HG03432 (cell line): ENCODE data around the gene S1PR4.
"Not testable (repeated sequence)": the region's sequence is repeated elsewhere in the genome, so short reads cannot be mapped to it uniquely, and the experiment has no call there.

Source experiments
- ATAC-seq: cut with Tn5 transposase; IDR thresholded peaks from one replicate; pipeline ENCODE4 v1.9.1; 2021; ENCODE audit warnings: mild to moderate bottlenecking, moderate library complexity; ENCODE audit not compliant: unreplicated experiment

S1PR4 gene

DNA sequence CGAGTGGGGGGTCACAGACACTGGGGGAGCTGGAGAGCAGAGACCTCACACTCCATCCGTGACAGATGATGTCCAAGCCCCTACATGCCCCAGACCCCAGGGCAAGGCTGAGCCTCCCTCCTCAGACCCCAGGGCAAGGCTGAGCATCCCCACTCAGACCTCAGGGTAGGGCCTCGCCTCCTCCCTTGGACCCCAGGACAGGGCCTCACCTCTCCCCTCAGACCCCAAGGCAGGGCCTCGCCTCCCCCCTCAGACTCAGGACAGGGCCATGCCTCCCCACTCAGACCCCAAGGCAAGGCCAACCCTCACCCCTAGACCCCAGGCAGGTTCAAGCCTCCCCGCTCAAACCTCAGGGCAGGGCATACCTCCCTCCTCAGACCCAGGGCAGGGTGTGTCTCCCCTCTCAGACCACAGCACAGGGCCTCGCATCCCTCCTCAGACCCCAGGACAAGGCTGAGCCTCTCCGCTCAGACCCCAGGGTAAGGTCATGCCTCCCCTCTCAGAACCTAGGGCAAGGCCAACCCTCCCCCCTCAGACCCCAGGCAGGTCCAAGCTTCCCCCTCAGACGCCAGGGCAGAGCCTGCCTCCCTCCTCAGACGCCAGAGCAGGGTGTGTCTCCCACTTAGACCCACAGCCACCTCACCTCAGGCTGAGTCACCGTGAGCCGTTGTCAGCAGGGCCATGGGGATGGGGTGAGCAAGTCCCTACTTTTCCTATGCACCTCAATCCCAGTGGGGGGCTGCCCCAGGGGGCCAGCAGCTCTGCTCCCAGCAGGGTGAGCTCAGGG, 1.7 kb upstream of the S1PR4 start:
- ATAC-seq: no peak

- peak; percentile 18 for ATAC-seq
These were observed 587 bp downstream of the S1PR4 start for GRCh38 chr19:3178973-3179738.

GRCh38 chr19:3179739-3180293, 1.2 kb downstream of the S1PR4 start:
- no peak for ATAC-seq

DNA sequence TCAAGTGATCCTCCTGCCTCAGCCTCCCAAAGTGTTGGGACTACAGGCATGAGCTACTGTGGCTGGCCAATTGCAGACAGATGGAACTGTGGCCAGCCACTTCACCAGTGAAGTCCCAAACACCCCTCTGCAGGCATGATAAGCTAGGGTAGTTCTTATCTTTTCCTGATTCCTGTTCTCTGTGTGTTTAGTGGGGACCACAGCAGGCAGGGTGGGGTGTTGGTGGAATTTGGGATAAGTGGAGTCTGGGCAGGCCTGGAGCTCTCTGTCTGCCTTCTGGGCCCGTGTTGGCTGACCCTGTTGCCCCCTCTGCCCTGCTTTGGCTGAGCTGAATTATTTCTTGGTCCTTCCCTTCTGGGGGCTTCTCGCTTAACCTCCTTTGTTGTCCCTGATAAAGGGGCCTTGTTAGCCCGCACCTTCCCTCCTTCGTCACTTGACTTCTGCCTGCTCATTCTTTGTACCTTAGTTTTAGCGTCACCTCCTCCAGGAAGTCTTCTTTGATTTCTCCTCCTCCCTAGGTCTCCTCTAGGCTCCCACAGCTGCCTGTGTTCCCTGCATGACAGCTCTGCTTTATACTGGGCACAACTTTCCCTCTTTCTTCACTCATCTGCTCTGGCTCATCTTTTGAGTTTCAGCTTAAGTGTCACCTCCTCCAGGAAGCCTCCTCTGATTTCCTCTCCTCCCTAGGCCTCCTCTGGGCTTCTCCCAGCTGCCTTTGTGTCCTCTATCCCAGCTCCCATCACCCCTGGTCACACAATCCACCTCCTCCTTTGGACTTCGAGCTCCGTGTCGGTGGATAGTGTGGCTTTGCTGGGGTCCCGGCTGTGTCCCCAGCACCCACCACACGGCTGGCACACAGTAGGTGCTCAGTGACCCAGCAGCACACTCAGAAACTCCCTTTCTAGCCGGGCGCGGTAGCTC, 5.4 kb downstream of the S1PR4 start:
- no peak for ATAC-seq

GRCh38 chr19:3184847-3185460, 6.4 kb downstream of the S1PR4 start:
- ATAC-seq: peak; percentile 18

DNA sequence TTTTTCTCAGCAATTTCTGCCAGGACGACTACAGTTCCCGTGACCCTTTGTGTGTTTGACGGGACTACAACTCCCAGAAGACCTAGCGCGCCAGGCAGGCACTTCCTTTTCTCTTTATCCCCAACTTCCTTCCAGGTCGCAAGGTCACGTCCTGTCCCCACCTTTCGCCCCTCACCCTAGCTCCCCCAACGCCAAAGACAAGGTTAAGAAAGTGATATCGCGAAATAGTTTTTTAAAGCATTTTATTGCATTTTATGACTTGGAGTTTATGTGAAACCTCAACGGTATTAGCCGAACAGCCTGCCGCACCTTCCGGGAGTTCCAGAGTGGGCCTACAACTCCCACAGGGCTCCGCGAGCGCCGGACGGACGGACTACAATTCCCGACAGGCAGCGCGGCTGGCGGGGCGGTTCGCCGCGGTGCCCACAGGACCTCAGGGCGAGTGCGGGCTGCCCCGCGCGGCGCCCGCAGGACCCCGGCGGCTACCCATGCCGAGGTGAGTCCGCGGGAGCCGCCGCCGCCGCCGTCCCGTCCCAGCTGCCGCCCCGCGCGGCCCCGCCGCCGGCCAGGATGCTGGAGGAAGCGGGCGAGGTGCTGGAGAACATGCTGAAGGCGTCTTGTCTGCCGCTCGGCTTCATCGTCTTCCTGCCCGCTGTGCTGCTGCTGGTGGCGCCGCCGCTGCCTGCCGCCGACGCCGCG, 7.0 kb downstream of the S1PR4 start, which contains the start of gene NCLN:
Gene NCLN (plus strand): TSS at position 470 of the 699 bp plus-strand sequence. CDS start 101 bp downstream, at position 571.
- ATAC-seq: peak; percentile 79

- ATAC-seq: peak; percentile 36
These were observed 7.7 kb downstream of the S1PR4 start for GRCh38 chr19:3186160-3186688.

DNA sequence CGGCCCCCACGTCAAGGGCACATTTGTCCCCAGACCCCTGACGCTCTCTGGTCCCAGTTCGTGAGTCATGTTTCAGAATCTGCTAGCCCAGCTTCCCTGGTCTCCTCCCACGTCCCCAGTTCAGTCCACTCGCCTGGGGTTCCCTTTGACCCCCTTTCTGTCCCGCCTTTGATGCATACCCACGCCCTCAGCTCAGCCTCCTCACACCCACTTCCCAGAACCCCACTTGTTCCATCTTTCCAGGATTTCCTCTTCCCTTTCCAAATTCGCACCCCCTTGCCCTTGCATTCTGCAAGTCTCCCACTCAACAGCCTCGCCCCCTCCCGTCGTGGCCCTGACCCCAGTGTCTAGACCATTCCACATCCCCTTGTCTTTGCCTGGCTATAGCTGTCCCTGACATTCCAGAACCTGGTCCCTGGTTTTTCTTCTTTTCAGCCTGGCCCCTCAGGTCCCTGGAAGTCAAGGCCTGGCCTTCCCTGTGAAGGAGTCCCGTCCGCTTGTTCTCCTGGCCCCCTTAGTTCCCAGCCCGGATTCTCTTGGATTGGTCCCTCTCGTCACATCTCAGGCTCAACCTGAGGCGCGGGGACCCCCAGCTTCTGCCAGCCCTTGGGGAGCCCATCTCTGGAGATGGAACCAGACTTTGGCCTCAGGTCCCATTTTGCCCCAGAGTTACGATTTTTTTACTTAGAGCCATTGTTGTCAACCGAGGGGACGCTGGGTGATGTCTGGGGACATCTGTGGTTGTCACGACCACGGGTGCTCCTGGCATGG, 8.5 kb downstream of the S1PR4 start:
- ATAC-seq: no peak

DNA sequence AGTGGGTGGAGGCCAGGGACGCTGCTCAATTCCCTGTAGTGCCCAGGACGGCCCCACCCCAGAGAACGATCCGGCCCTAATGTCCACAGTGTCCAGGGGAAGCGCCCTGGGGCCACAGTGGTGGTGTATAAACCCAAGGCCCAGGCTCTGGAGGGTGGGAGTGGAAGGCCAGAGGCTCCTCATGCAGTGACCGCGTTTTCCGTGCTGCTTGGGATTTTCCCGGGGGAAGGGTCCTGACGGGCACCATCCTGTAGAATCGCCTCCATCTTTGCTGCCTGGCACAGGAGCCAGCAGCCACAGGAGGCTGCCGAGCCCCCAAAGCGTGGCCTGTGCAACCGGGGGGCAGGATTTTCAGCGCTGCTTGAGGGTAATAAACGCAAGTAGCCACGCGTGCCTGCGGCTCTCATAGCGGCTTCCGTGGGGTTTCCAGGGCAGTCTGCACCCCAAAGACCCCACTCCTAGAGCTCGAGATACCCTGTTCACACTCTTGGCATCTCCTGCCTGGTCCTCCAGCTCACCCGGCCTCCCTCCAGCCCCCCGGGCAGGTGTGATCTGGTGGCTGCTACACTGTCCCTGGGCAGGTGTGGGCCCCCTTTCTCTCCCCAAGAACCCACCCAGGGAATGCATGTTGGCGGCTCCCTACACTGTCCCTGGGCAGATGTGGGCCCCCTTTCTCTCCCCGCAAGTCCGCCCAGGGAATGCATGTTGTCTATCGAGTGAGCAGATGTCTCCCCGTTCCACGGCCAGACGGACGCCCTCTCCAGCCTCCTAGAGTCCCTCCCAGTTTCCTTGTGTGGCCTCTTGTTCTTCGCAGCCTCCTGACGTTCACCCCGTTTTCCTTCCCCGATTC, 9.3 kb downstream of the S1PR4 start:
- no peak for ATAC-seq

GRCh38 chr19:3188627-3189596, 10.3 kb downstream of the S1PR4 start:
- ATAC-seq: no peak

DNA sequence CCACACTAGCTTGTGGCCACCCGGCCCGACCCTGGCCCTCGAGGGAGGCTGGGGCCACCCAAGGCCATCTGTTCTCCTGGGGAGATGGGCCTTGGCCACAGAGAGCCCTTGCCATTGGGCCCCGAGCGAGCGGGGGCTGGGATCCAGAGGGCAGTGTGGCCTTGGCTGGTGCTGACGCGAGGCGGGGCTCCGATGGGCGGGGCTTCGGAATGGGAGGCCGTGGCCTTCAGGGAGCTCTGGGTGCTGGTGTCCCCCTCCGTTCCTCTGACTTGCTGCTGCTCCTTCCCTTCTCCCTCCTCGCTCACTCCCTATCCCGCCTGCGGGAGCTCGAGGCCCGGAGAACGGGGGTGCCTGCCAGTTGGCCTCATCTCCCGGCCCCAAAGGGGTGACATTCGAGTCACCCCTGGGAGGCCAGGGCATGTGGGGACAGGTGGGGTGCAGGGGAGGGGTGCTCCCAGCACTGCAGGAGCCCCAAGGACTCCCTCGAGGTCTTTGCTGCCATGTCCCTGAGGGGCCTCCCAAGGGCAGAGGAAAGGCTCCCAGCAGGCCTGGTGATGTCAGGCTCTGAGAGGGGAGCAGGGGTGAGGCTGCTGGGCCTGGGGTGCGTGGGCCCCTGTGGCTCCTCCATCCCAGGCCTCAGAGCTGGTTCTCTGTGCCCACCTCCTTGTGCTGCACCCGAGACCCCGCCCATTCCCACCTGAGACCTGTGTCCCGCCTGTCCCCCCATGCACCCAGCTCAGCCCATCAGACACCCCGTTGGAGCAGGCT, 11.3 kb downstream of the S1PR4 start:
- ATAC-seq: no peak

DNA sequence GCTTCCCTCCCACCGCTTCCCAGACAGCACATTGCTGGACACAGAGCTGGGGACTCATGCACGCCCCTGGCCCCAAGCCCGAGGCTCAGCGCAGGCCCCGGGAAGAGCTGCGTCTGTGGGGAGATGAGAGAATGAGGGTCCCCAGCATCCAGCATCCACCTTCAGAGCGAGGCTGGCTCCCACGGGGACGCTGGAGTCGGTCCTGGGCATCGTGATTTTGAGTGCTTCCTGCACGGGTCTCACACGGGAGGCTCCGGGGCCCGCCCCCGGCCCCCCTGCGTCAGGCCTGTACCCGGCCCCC, 11.9 kb downstream of the S1PR4 start:
- no peak for ATAC-seq

DNA sequence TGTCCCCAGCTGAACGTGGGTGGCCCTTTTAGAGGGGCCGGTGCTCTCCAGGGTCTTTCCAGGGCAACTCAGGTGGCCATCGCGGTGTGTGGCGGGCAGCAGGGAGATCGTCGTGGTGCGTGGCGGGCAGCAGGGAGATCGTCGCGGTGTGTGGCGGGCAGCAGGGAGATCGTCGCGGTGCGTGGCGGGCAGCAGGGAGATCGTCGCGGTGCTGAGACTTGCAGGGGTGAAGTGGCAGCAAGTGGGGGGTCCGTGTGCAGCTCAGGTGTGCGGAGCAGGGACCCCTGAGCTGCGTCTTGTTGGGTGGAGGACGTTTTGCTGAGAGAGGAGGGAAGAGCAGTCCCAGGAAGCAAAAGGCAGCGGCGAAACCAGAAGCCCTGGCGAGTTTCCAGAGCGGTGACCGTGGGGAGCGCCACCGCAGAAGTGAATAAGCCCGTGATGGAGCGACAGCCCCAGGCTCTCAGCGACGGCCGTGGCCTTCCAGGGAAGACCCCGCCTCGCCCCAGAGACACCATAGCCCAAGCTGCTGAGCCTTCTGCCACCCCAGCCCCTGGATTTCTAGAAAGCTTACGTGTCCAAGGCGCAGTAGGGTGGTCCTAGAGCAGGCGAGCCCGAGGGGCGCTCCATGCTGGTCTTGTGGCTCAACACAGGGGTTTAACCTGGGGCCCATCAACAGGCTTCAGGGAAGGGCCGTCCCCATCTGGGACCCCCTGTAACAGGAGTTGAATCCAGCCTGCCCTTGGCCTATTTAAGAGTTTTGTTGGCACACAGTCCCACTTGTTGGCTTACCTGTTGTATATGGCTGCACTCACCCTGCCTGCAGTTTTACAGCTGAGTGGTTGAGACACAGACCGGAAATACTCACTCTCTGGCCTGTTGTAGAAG, 12.6 kb downstream of the S1PR4 start:
- no peak for ATAC-seq

GRCh38 chr19:3191806-3192104, 13.2 kb downstream of the S1PR4 start:
- not testable (repeated sequence) for ATAC-seq

- ATAC-seq: no peak
These were observed 13.7 kb downstream of the S1PR4 start for GRCh38 chr19:3192228-3192635.
